ENCODE results near the gene SH3BP4.

Gene SH3BP4

GRCh38 chr2:234966340-234966739 is 14.5 kb downstream of the SH3BP4 start:
- DNase-seq (ENCODE audit: low read depth): no peak

- no peak for DNase-seq (ENCODE audit: low read depth)
Observed at GRCh38 chr2:234967201-234967869, 15.5 kb downstream of the SH3BP4 start.

GRCh38 chr2:234967870-234968208 is 16.0 kb downstream of the SH3BP4 start:
- DNase-seq (ENCODE audit: low read depth): no peak

GRCh38 chr2:234968631-234969305 is 17.0 kb downstream of the SH3BP4 start:
- no peak for DNase-seq (ENCODE audit: low read depth)

- no peak for DNase-seq (ENCODE audit: low read depth)
Observed at GRCh38 chr2:234969306-234970098, 17.7 kb downstream of the SH3BP4 start.

GRCh38 chr2:234970099-234970440 is 18.3 kb downstream of the SH3BP4 start:
- no peak for DNase-seq (ENCODE audit: low read depth)

- no peak for DNase-seq (ENCODE audit: low read depth)
Observed at GRCh38 chr2:234970477-234970882, 18.7 kb downstream of the SH3BP4 start.

DNA sequence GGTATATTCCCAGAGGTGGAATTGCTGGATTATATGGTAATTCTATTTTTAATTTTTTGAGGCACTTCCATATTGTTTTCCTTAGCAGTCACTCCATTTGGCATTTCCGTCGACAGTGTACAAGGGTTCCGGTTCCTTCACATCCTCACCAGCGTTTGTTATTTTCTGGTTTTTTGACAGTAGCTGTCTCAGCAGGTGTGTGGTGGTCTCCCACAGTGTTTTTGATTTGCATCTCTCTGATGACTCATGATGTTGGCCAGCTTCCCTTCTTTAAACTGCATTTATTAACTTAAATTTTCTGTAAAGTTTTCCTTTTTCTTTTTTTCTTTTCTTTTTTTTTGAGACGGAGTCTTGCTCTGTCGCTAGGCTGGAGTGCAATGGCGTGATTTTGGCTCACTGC is 19.7 kb downstream of the SH3BP4 start:
- no peak for DNase-seq (ENCODE audit: low read depth)

DNA sequence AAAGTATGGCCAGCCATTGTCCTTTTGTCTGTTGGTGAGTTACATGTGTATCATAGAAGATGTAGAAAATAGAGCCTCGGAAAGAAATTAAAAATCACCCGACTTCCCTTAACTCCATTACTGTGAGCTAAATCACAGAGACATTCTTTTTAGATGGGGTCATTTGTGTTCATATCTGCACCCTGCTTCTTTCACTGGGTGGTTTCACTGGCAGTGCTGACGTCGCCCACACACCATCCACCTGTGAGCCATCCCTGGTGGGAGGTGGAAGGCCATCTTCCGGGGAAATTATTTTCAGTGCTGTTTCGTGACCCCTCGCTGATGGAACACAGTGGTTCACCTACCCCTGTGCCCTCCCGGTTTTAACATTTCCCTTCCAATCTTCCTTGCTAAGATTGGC is 21.2 kb downstream of the SH3BP4 start:
- no peak for DNase-seq (ENCODE audit: low read depth)

GRCh38 chr2:234974501-234975385 is 22.9 kb downstream of the SH3BP4 start:
- DNase-seq (ENCODE audit: low read depth): peak; percentile 77

GRCh38 chr2:234975611-234976010 is 23.8 kb downstream of the SH3BP4 start:
- no peak for DNase-seq (ENCODE audit: low read depth)

DNA sequence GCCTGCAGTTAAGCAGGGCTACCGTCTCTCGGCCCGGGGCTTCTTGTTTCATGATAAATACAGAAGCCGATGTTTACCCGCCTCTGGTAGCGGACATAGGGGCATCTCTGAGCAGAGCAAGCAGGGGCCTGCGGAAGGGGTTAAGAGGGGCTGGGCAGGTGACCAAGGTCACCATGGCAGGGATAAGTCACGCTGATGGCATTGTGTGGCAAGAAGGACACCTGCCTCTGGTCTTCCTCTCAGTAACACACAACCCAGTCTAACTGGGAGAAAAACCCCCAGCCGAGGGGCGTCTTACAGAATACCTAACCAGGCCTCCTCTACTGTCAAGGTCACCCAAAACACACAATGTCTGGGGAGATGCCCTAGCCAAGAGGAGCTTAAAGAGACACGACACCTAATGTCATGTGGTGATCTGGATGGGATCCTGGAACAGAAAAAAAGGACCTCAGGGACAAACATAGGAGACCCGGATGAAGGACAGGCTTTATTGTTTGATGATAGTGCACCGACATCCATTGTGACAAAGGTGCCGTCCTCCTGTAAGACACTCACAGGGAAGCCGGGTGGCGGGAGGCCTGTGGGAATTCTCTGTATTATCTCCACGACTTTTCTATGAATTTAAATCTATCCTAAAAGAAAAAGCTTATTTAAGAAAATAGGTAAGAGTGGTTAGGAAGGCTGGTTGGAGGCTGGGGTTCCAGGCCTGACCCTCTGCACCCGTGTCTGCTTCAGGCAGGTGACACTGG is 24.8 kb downstream of the SH3BP4 start:
- no peak for DNase-seq (ENCODE audit: low read depth)

DNA sequence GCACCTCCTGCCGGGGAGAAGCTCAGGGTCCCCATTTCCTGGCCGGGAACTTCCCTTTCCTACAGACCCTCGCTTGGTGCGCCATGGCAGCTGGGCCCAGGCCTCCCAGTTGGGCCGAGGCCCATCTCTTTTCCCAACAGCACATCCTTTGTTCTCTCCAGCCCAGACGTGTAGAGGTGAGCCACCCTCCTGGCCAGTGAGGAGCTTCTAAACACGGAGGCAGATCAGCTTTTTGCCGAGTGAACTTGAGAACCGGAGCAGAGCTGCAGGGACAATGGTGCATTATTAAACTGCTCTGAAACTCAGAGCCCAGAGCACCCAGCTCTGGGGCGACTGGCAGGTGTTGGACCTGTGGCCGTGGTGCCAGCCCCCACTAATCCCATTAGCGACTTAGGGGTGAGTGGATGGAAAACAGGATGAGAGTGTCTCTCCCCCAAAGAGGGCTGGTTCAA is 25.4 kb downstream of the SH3BP4 start:
- no peak for DNase-seq (ENCODE audit: low read depth)

GRCh38 chr2:234978466-234979203 is 26.8 kb downstream of the SH3BP4 start:
- DNase-seq (ENCODE audit: low read depth): peak; percentile 56

DNA sequence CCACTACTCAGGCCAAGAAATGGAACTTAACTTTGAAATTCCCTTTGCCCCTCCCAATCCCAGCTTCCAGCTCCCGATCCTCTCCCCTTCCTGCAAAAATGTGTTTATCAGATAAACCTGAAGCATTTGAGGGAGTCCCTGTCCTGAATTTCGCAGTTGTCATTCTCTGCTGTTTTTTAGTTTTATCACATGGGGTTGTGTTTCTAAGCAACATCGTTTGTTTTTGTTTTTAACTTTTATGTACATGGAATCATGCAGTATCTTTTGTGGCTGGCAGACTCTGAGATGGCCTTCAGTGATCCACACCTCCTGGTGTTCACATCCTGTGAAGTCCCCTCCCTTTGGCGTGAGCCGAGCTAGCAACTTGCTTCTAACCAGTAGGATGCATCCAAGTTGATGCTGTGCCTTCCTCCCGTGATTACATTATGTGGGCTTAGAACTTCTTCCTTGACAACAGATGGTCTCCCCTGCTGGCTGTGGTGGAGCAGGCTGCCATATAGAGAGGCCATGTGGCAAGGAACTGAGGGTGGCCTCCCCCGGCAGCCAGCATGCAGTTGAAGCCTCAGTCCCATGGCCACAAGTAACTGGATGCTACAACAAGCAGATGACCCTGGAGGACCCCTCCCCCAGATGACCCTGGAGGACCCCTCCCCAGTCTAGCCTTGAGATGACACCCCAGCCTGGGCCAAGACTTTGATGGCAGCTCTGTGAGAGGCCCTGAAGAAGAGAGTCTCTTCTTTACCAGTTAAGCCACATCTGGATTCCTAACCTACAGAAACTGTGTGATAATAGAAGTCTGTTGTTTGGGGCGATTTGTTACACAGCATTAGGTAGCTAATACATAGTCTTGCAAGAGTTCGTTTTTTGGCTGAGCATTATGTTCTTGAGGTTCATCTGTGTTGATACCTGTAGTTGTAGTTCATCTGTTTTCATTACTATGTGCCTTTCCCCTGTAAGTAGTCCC is 27.7 kb downstream of the SH3BP4 start:
- DNase-seq (ENCODE audit: low read depth): no peak

- DNase-seq (ENCODE audit: low read depth): no peak
Observed at GRCh38 chr2:234980451-234981187, 28.8 kb downstream of the SH3BP4 start.

DNA sequence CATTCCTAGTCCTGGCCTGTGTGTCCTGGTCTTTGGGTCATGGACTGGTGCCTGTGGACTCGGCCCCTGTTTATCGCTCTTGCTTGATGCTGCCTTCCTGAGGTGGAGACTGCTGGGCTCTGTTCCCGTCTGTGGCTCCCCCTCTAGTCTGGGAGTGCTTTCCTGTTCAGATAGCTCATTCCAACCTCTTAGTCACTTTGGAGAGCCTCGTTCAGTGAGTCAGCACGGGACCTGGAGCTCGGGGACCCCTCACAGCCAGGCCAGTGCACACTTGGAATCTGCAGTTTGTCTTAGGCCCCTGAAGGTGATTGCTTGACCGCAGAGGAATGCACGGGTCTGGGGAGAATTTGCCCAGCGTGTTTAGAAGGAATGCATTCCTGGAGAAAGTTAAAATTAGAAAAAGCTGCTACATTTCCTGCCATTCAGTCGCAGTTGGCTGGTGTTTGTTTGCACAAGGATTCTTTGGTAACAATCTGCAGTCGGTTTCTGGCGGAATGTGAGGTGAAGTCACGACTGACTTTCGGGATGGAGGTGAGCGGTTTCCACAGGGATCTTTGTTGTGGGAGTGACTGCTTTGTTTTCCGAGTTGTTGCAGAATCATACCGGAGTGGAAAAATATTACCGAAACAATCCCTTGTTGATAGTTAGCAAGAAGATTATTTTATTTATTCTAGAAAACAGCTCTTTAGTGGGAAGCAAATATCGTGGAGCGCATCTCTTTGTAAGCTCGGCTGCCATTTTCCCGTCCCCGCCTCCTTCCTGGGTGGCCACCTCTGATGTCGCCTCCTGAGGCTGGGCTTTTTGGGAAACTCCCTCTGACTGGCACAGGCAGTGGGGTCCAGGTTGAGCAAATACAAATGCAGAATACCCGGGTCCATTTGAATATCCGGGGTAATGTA is 29.6 kb downstream of the SH3BP4 start:
- peak; percentile 98 for DNase-seq (ENCODE audit: low read depth)

Measured in fibroblast of gingiva (primary cell).